Activated CD4-positive, alpha-beta memory T cell treated with anti-CD3 and anti-CD28 coated beads for 36 hours (primary cell): Measurements from ENCODE around the gene SNX12. TPM values are rescaled to one million over a fixed set of nuclear protein-coding genes. Genes with fewer than 3 reads are reported as not detected.

Source experiments
- CTCF ChIA-PET: fragments of 350-600 bp; sonication (Branson Sonifier 250); formaldehyde crosslinking; loops from one replicate; lab custom pipeline; 2021; ENCODE audit warnings: antibody characterized with exemption, inconsistent platforms; lab: Charles Lee
- POLR2A ChIA-PET: fragments of 350-600 bp; sonication (Branson Sonifier 250); formaldehyde crosslinking; loops from one replicate; lab custom pipeline; 2021; ENCODE audit warnings: antibody characterized with exemption; lab: Charles Lee
- DNase-seq: peaks from one replicate; pipeline ENCODE4 v3.0.0-alpha.2; 2020
- H3K27ac Mint-ChIP-seq: one replicate; pipeline ENCODE4 v1.8.0; 2021; ENCODE audit warnings: mixed read lengths
- H3K27me3 Mint-ChIP-seq: one replicate; pipeline ENCODE4 v1.8.0; 2021; ENCODE audit warnings: mixed read lengths
- H3K36me3 Mint-ChIP-seq: one replicate; pipeline ENCODE4 v1.8.0; 2021; ENCODE audit warnings: mixed read lengths
- H3K4me1 Mint-ChIP-seq: one replicate; pipeline ENCODE4 v1.8.0; 2021; ENCODE audit warnings: low read depth, mixed read lengths
- H3K4me3 Mint-ChIP-seq: one replicate; pipeline ENCODE4 v1.8.0; 2021; ENCODE audit warnings: mild to moderate bottlenecking, mixed read lengths
- H3K9me3 Mint-ChIP-seq: one replicate; pipeline ENCODE4 v1.8.0; 2021; ENCODE audit warnings: mixed read lengths
- intact Hi-C: fragments of 100-400 bp; cut with micrococcal nuclease; formaldehyde crosslinking; loops from one replicate; pipeline ENCODE4 v1.15.1; 2023
- total RNA-seq, 2 experiments: library from RNA; stranded (reverse); gene quantifications; one replicate each; pipeline ENCODE4 v1.2.3, GENCODE V29; 2021

The SNX12 gene
- 10 to 100 TPM; 42.1 to 42.5 TPM for total RNA-seq

GRCh38 chrX:71068044-71068918, at the start of gene SNX12:
TSS of gene SNX12 (minus strand) at chrX:71068334. CDS start at chrX:71068306, 28 bp downstream.
- ChIA-PET POLR2A (interaction anchor here (1.0 to 1.5 kb wide), 4 partner anchors 10 to 298 kb away, joined by 4 to 8 read pairs (median 4); partner anchors contain the start of genes IL2RG, MED12 and TAF1), CTCF (no interaction called here)
- Mint-ChIP-seq H3K36me3 (peaks cover 8% of the 10 kb centered on the region), H3K4me1 (peaks cover 18% of the 10 kb centered on the region), H3K27ac (peak within 1 kb of the TSS; percentile 97), H3K4me3 (peak within 1 kb of the TSS; percentile 95), H3K9me3 (no peaks in the 10 kb centered on the region), H3K27me3 (no peaks in the 10 kb centered on the region)
- intact Hi-C loops: loop anchor here (1.0 to 2.0 kb wide), 7 partner anchors 15 to 298 kb away; partner anchors contain the start of genes IL2RG, MED12, TAF1 and ZMYM3
- DNase-seq: peak; percentile 94

GRCh38 chrX:71117358-71117757, 49.2 kb upstream of the SNX12 start:
- Mint-ChIP-seq H3K27ac (peak overlapping the region; percentile 23), H3K4me1 (peaks cover 42% of the 10 kb centered on the region), H3K27me3 (no peaks in the 10 kb centered on the region), H3K4me3 (no peak overlapping the region), H3K36me3 (peaks cover 15% of the 10 kb centered on the region), H3K9me3 (no peaks in the 10 kb centered on the region)
- no peak for DNase-seq
- ChIA-PET POLR2A (interaction anchor here (1.0 to 1.7 kb wide), 5 partner anchors 14 to 166 kb away, joined by 3 to 7 read pairs (median 5); partner anchors contain the start of genes FOXO4 and NONO), CTCF (interaction anchor here (1.7 to 1.9 kb wide), 2 partner anchors 18 to 20 kb away, joined by 6 to 11 read pairs; no protein-coding TSS in a partner anchor)
- intact Hi-C loops: no loop called here

- Mint-ChIP-seq H3K36me3 (peaks cover 44% of the 10 kb centered on the region), H3K4me3 (peak overlapping the region; percentile 99), H3K27ac (peak overlapping the region; percentile 98), H3K4me1 (peaks cover 34% of the 10 kb centered on the region), H3K27me3 (no peaks in the 10 kb centered on the region), H3K9me3 (no peaks in the 10 kb centered on the region)
- peak; percentile 34 for DNase-seq
- intact Hi-C loops: loop anchor here (1.0 to 5.0 kb wide), 9 partner anchors 9 to 420 kb away; partner anchors contain the start of genes FOXO4, NONO, OGT and SNX12
- ChIA-PET CTCF (interaction anchor here (1.1 to 1.8 kb wide), 4 partner anchors 9 to 17 kb away, joined by 3 to 12 read pairs (median 4); no protein-coding TSS in a partner anchor), POLR2A (interaction anchor here (1.1 to 2.7 kb wide), 9 partner anchors 10 to 423 kb away, joined by 3 to 28 read pairs (median 8); partner anchors contain the start of genes NONO and SNX12)
These were observed 43.8 kb upstream of the SNX12 start for GRCh38 chrX:71111921-71112431.

GRCh38 chrX:71111141-71111843, 43.2 kb upstream of the SNX12 start, which contains the start of gene IL2RG:
TSS of gene IL2RG (minus strand) at chrX:71111577. CDS start at chrX:71111539, 38 bp downstream.
- Mint-ChIP-seq H3K36me3 (peaks cover 48% of the 10 kb centered on the region), H3K27ac (peak within 1 kb of the TSS; percentile 98), H3K4me1 (peaks cover 38% of the 10 kb centered on the region), H3K9me3 (no peaks in the 10 kb centered on the region), H3K27me3 (no peaks in the 10 kb centered on the region), H3K4me3 (peak within 1 kb of the TSS; percentile 99)
- intact Hi-C loops: loop anchor here (1.0 to 5.0 kb wide), 9 partner anchors 8 to 421 kb away; partner anchors contain the start of genes FOXO4, NONO, OGT and SNX12
- DNase-seq: peak; percentile 85
- ChIA-PET CTCF (interaction anchor here (0.8 to 1.8 kb wide), 5 partner anchors 8 to 17 kb away, joined by 3 to 12 read pairs (median 3); no protein-coding TSS in a partner anchor), POLR2A (interaction anchor here (1.1 to 2.7 kb wide), 10 partner anchors 7 to 423 kb away, joined by 3 to 28 read pairs (median 6); partner anchors contain the start of genes NONO and SNX12)

GRCh38 chrX:71109051-71109450, 40.9 kb upstream of the SNX12 start:
- Mint-ChIP-seq H3K27ac (peak overlapping the region; percentile 98), H3K4me1 (peaks cover 52% of the 10 kb centered on the region), H3K27me3 (no peaks in the 10 kb centered on the region), H3K9me3 (no peaks in the 10 kb centered on the region), H3K4me3 (peak overlapping the region; percentile 99), H3K36me3 (peaks cover 57% of the 10 kb centered on the region)
- ChIA-PET CTCF (interaction anchor here (1.1 kb wide), 1 partner anchor 10 kb away, joined by 4 read pairs; no protein-coding TSS in a partner anchor), POLR2A (no interaction called here)
- no peak for DNase-seq
- intact Hi-C loops: no loop called here

GRCh38 chrX:71107762-71108360, 39.7 kb upstream of the SNX12 start:
- Mint-ChIP-seq H3K36me3 (peaks cover 57% of the 10 kb centered on the region), H3K27ac (peak overlapping the region; percentile 98), H3K4me3 (peak overlapping the region; percentile 99), H3K27me3 (no peaks in the 10 kb centered on the region), H3K9me3 (no peaks in the 10 kb centered on the region), H3K4me1 (peaks cover 58% of the 10 kb centered on the region)
- ChIA-PET POLR2A (no interaction called here), CTCF (interaction anchor here (1.1 to 1.5 kb wide), 2 partner anchors 8 to 11 kb away, joined by 4 read pairs; partner anchors contain the start of gene MED12)
- intact Hi-C loops: no loop called here
- peak; percentile 65 for DNase-seq

- ChIA-PET POLR2A (no interaction called here), CTCF (interaction anchor here (1.5 kb wide), 1 partner anchor 12 kb away, joined by 4 read pairs; the partner anchor contains the start of gene MED12)
- no peak for DNase-seq
- Mint-ChIP-seq H3K4me1 (peaks cover 59% of the 10 kb centered on the region), H3K4me3 (peak overlapping the region; percentile 99), H3K9me3 (no peaks in the 10 kb centered on the region), H3K27ac (peak overlapping the region; percentile 98), H3K36me3 (peaks cover 57% of the 10 kb centered on the region), H3K27me3 (no peaks in the 10 kb centered on the region)
- intact Hi-C loops: no loop called here
These were observed 39.1 kb upstream of the SNX12 start for GRCh38 chrX:71107245-71107644.

GRCh38 chrX:71106427-71106826, 38.3 kb upstream of the SNX12 start, which contains the start of gene CXorf65:
TSS of gene CXorf65 (minus strand) at chrX:71106740. CDS start at chrX:71106556, 184 bp downstream.
- no peaks in the 10 kb centered on the region for H3K27me3 Mint-ChIP-seq
- peaks cover 63% of the 10 kb centered on the region for H3K4me1 Mint-ChIP-seq
- H3K4me3 Mint-ChIP-seq: peak within 1 kb of the TSS; percentile 99
- H3K27ac Mint-ChIP-seq: peak within 1 kb of the TSS; percentile 98
- peak; percentile 51 for DNase-seq
- H3K36me3 Mint-ChIP-seq: peaks cover 57% of the 10 kb centered on the region
- CTCF ChIA-PET: interaction anchor here (0.9 to 1.8 kb wide), 3 partner anchors 9 to 71 kb away, joined by 3 to 4 read pairs (median 4); partner anchors contain the start of gene MED12
- POLR2A ChIA-PET: interaction anchor here (0.9 kb wide), 1 partner anchor 12 kb away, joined by 3 read pairs; the partner anchor contains the start of gene MED12
- H3K9me3 Mint-ChIP-seq: no peaks in the 10 kb centered on the region
- intact Hi-C loops: no loop called here

GRCh38 chrX:71105628-71106027, 37.5 kb upstream of the SNX12 start:
- intact Hi-C loops: no loop called here
- DNase-seq: no peak
- Mint-ChIP-seq H3K9me3 (no peaks in the 10 kb centered on the region), H3K4me3 (peak overlapping the region; percentile 56), H3K27ac (peak overlapping the region; percentile 98), H3K4me1 (peaks cover 66% of the 10 kb centered on the region), H3K36me3 (peaks cover 50% of the 10 kb centered on the region), H3K27me3 (no peaks in the 10 kb centered on the region)
- CTCF ChIA-PET: interaction anchor here (1.8 kb wide), 1 partner anchor 72 kb away, joined by 4 read pairs; no protein-coding TSS in a partner anchor
- POLR2A ChIA-PET: interaction anchor here (0.9 kb wide), 1 partner anchor 13 kb away, joined by 3 read pairs; the partner anchor contains the start of gene MED12
